Non-pigmented ciliary epithelial cell (primary cell): ENCODE data around the gene EEFSEC.

Source experiments
- DNase-seq: peaks from one replicate; pipeline ENCODE4 v3.0.0-alpha.2; 2010; ENCODE audit warnings: low read depth

Gene EEFSEC

DNA sequence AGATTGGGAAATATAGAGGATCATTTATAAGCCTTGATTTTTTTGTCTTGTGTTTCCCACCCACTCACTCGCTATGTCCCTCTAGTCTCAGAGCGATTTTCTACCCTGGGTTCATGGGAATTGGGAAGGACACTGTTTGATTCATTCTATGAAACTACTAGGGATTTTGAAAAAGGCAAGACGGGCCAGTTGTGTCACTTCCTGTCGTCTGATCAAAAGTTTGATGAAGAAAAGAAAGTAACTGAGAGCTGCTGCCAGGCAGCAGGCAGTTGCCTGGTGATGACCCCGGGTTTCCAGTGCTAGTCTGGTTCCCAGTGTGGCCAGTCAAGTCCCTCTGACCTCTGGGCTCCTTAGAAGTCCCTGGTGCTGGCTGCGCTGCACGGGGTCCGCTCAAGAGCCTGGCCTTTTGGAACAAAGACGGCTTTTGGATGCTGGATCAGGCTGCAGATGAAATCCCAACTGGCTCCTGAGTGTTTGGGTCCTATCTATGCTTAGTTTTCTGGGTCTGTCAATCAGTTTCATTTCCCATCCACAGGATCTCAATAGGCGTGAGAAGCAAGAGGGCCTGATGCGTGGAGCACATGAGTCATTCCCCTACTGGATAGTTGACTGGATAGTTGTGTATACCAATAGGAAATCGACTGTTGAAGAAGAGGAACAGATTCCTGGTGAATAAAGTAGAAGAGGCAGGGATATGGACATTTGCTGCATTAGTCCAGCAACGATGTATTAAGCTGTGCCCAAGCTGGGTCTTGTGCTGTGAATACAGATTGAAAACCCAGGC, 89.7 kb downstream of the EEFSEC start:
- DNase-seq, result no peak

DNA sequence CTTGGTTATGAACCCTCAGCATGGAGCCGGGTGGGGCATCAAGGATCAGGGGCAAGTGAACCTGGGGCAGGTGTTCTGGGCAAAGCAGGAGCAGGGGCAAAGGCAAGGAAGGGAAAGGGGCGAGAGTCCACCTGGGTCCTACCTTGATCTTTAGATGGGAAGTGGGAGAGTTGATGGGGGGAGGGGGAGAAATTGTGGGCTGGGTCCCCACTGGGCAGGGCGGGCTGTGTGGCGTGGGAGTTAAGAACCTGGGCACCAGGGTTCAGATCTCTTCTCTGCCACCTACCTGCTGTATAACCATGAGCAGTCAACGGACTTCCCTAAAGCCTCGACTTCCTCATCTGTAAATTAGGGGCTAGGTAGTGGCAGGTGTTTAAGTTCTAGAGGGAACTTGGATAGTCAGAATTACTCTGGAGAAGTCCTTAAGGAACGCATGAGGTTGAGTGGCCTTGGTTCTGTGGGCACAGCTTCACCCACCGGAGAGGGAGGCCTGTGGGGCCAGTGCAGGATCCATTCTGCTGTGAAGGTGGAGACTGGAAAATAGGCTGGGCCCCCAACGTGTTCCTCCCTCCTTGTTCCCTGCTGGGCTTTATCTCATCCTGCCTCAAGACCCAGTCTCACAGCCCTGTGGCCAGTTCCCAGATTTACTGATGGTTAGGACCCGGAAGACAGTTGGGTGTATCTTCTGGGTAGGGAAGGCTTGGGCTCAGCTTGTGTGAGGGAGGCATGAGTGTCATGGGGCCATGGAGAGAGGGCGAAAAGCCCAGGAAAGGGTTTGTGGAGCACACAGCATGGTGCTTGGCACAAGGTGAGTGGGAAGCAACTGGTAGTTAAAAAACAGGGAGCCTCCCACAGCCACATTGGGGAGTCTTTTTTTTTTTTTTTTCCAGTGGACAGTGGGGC, 90.6 kb downstream of the EEFSEC start:
- no peak for DNase-seq

DNA sequence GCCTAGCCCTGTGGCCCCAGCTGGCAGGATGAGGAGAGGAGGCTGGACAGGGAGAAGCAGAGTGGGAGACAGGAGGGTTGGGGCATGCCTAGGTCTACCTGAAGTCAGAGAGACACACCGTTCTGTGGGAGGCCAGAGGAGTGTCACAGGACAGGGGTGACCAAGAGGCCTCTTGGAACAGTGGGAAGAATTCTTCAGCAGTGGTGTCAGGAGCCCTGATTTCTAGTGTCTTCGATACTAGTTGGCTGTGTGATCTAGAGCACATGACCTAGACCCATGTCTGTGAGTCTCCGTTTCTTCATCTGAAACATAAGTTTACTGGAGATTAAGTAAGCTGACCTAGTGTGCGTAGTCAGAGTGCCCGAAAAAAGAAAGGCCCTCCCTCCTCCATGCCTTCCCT, 92.2 kb downstream of the EEFSEC start:
- no peak for DNase-seq

DNA sequence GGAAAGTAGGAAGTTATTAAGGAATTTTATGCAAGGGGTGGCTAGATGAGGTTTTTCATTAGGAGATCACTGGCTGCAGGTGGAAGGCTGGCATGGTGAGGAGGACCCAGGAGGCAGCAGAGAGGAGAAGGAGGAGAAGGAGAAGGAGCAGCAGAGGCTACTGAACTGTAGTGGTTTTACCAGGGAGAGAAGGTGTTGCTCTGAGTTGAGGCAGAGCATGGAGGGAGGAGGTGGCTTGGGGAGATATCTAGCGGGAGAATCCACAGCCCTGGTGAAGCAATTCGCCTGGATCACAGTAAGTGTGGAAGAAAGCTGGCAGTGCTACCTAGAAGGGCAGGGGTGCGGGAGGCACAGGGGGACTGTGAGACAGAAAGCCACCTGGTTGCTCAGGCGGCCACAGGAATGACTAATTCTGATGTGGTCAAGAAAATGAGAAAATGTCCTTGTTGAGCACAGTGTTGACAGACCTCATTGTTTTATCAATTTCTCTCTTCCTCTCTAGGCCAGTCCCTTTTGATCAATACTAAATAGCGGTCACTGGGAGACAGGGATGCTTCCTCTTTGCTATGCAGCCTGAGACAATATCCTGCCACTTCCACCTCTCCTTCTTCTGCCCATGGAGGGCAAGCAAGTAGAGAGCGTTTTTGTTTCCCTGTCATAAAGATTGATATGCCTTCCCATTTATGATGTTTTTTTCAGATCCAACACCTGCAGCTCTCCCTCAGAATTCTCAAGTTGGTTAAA, 94.6 kb downstream of the EEFSEC start:
- no peak for DNase-seq

DNA sequence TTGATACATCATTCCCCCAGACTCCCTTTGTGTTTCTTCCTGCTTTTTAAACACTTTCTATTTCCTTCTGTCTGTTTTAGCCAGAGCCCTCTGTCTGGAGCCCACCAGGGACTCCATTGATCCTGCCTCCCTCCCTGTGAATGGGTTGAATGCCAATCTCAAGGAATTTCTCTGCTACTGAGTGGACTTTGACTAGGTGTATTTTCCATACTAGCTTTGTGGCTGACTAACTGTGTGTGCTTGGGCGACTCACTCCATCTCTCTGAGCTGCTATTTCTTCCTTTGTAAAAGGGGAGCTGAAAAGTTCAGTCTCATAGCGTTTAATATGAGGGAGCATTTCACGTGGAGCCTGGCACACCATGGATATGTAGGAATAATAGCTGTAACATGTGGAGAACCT, 98.8 kb downstream of the EEFSEC start:
- no peak for DNase-seq

DNA sequence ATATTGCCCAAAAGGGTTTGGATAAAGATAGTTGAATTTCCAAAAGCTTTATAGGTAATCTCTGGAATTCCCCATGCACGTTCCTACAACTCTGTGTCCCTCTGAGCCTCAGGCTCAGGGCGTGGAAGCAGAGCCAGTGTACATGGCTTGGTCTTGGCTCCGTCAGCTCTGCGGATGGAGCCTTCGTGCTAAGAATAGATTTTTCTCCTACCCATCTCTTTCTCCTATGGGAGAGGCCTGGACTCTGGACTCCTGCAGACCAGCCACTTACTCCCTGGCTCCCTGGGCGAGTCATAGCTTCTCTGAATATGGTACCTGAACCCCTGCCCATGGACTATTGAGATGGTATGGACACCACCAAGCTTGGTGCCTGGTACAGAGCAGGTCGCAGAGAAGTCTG, 99.9 kb downstream of the EEFSEC start:
- no peak for DNase-seq

DNA sequence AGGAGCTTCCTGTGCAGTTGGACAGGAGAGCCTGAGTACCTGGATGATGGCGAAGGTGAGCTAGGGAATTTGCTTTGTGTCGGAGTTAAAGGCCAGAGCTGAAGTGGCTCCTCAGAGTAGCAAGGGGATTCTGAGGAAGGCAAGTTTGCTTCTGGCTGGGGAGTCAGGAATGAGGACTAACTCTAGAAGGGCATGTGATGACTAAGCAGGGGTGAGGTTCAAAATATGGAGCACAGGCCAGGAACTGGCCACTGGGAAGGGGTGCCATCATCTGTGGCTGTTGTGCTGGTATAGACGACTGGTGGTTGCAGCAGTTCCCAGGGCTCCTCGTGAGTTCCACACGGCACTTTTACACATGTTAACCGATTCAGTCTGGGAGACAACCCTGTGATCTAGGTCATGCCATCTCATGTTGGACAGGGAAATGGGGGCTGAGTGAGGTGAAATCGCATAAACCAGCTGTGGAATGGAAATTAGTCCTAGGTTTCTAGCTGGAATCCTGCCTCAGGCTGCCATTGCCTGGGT, 100.8 kb downstream of the EEFSEC start:
- DNase-seq, result no peak

DNA sequence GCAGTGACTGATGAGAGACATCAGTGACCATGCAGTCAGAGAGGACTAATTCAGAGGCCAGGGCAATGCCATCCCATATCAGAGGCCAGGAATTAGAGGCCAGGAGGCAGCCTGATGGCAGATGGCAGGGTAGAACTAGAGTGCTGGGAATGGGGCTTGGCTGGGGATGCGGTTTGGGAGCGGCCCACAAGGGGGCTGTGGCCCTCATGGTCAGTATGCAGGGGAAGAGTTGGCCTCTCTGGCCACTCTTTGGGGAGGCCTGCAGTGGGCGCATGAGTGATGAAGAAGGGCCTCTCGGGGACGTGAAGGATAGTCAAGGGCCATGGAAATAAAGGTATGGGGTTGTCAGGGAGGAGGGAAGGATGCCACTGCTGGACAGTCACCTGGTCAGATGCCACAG, 101.7 kb downstream of the EEFSEC start:
- DNase-seq, result no peak

DNA sequence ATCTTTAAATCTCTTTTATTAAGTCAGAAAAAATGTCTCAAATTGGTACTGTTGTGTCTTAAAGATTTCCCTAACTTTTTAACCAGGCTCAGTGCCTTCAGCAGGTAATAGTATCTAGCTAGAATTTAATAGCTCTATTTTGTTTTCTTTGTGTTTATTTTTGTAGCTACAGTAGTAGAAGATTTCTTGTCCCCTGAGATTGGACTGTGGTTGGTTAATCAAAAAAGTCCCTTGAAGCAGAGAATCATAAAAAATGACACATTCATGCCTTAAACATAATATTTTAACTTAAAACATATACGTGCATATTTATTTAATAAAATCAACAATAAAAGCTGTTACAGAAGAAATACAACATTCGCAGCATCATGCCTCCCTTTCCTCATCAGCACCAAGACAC, 102.8 kb downstream of the EEFSEC start:
- no peak for DNase-seq

DNA sequence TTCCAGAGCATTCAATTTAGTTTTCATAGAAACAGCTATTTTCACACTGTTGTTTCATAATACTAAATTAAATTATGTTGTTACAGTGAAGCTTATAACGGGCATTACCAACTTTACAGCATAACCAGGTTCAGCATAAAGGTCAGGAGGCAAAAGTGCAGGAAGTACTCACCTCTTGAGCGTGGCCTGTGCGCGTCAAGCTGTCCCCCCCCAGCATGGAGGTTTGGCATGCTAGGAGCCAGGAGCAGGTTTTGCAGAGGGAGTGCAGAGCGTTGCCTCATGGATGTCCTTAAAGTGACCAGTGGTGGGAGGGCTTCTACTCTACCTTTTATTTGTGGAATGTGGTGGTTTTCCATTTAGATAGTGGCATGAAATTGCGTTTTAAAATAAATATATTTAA, 104.4 kb downstream of the EEFSEC start:
- DNase-seq, result no peak

DNA sequence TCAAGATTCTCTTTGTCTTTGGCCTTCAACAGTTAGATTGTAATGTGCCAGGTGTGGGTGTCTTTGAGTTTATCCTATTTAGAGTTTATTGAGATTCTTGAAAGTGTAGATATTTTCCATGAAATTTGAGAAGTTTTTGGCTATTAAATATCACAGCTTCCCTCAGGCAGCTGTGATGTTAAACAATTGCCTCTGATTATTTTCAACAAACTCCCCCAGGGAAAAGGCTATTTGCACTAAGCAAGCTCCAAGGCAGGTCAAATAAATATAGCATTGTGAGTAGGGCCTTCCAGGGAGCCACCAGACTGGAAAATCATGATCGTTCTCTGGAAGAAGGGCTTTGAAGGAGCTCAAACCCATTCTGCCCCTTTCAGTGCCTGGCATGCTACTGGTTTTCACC, 107.0 kb downstream of the EEFSEC start:
- DNase-seq, result no peak

DNA sequence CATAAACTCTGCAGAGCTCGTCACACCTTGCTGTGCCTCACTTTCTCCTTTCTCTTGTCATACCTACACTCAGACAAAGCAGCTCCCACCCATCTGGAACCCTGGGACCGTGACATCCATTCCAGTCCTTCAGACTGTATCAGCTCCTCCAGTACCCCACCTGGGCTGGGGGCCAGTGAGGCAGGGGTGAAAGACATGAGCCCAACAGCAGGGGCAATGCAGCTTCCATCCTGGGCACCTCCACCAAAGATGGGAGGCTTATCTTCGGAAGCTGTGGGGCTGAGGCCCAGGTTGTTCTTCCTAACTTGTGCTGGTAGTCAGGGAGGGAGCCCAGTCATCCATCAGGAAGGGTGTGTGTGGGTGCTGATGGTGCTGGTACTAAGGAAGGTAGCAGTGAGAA, 109.2 kb downstream of the EEFSEC start:
- no peak for DNase-seq

DNA sequence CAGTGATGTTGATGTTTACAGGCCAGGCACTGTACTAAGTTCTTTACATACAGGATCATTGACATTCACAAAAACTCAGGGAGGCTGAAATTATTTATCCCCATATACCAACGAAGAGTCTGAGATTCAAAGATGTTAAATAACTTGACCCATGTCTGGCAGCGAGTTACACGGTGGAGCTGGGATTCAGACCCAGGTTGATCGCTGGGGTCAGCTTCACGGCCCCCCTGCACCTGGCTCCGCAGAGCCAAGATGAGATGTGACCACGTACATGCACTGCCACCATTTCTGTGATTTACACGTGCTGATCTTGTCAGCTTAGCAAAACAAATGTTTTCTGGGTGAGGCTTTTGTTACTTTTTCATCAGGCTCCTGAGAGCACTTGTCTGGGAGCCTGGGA, 109.8 kb downstream of the EEFSEC start:
- no peak for DNase-seq

DNA sequence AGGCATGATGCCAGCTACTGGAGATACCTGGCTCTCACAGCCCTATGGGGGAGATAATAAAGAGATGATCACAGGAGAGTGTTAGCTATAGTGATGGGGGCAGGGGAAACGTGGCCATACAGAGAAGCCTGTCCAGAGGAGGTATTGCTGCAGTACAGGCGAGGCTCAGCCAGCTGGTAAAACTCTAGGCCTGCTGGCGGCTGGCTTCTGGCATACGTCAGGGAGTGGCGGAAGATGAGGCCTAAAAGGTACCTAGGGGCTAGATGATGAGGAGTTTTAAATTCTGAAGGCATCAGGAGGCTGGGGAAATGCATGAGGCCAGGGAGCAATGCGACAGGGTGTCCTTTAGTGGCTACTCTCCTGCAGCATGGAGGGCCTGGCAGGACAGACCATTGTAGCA, 110.7 kb downstream of the EEFSEC start:
- DNase-seq, result no peak

DNA sequence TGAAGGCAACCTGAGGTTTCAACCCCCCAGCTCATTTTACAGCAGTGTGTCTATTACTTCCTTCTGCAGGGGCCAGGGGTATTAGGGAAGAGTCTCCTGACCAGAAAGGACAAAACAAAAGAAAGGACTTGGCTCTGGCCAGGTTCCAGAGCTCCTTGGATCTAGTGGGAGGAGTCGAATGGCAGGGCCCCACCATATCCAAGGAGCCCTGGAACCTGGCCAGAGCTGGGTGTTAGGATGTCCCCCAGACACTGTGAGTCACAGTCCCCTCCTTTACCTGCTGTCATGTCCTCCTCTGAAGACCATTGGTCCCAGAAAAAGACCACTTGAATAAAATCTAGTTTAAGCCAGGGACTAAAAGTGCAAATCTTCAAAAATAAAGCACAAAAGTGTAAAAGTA, 113.2 kb downstream of the EEFSEC start:
- no peak for DNase-seq

DNA sequence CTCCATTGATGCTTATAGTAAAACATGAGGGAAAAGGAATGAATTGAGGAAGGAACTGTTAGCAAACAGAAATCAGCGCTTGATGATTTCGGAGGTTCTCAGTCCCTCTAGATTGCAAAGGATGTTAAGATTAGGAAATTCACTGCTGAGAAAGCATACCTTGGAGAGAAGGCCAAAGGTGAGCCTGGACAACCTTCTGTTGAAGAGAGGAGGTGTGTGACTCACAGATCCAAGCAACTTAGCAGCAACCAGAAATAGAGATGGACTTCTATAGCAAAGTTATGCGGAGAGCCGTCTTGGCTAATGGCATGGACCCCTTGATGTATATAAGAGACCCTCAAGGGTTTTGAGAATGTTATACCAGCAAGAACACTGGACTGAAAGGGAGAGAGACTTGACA, 114.3 kb downstream of the EEFSEC start:
- no peak for DNase-seq

DNA sequence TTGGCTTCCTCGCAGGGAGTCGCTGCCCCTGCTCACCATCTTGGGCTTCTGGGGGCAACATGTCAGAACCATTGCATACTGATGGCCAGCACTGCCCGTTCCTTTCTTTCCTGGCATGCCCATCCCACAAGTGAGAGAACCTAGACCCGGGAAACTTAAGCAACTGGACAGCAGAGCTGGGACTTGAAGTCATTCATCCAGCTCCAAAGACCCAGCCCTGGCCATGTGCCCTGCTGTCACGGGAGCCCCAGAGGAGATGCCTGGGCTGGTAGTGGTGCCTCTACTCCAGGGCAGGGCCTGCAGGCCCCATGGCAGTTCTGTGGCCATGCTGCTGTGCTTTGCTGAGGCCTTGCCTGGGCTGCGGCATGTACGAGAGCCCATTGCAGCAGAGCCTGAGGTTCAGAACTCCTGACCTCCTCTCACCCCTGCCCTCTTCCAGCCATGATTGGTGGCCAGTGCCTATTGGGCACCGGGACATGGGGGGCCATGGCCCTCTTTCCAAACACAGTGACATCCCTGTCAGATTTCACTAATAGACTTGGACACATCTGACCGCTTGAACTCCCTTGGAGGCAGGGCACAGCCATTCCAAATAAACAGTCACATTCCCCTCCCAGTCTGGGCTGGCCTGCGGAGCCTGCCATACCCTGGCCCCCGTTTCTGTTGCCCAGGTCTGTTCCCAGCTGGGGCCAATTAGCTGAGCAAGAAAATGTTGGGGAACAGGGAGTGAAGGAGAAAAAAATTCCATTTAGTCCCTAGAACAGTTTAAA, 115.9 kb downstream of the EEFSEC start:
- no peak for DNase-seq

DNA sequence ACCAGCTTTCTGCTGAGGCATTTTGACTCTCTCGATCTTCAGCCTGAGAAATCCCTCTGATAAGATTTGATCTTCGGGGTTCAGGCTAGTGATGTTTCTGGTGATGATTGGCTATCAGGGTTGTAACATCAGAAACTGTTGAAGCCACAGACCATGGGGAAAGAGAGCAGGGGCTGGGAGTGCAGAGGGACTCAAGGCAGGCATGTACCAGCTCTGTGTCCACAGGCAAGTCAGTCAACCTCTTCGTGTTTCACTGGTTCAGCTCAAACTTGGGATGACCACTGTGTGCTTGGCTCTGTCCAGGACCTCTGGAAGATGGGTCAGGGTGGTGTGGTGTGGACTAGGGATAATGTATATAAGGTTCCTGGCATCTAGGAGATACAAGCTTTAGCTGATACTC, 116.5 kb downstream of the EEFSEC start:
- DNase-seq, result no peak

DNA sequence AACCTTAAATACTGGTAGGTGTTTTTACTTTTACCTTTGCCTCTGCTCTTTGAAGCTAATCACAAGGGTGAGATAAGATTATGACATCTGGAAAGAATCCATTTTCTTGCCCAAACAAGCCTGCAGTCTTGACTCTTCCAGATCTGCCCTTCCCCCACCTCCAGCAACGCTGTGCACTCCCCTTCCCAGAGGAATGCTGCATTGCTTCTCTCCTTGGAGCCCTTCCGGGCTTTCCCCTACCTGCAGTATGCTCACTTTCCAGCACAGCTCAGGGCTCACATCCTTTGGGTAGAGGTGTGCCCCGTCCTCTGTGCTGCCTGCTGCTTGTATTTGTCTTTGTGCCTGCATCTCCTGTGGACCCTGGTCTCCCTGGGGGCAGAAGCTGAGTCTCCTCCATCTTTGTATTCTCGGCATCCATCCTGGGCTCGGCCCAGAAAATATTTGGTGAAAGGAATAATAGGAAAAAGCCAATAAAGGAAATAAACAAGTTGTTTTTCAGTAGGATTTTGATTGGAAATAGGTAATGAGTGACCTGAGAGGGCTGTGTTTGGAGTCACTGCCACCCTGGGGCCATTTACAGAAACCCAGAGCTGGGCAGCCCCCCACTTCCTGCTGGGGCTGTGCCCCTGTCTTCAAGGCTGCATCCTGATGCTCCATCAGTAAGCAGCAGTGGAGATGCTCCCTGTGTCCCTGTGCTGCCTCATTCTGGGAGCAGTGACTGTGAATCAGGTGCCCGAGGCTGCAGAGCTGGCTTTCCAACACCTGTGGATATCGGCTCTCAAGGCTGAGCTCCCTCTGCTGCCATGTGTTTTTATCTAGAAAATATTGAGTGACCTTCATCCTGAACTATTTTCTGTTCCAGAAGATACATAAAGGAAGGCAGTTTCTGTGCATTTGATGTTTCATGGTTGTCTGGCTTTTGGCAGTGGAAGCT, 117.5 kb downstream of the EEFSEC start:
- no peak for DNase-seq

DNA sequence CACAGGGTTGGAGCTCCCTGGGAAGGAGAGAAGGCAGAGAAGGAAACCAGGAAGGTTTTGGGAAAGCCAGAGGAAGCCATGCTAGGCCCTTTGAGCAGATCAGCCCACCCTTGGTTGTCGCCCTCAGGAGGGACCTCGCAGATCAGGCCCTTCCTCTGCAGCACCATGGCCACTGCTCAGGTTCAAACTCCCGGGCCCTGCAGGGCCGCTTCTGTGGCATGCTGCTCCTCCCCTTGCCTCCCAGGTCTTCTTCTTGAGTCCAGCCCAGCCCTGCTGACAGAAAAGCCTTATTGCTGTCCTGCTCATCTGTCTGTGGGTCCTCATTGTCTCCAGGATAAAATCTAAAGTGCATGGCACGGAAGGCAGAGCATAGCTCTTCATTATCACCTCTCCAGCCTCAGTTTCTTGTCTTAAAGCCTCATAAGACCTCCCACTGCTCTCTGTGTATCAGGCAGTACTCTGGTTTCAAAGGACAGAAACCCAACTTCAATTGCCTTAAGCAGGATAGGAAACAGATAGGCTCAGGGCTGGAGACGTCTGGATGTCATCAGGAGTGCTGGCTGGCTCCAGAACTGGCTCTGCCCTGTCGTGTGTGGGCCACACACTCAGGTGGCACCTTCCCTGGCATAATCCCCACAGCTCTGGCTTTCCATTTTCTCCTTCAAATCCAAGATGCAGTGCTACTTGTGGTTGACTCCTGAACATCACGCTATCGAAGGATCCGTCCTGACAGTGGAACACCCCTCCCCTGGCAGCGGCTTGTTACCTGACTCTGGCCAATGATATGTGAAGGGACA, 118.5 kb downstream of the EEFSEC start:
- no peak for DNase-seq
